Middle frontal gyrus (tissue), 1 donor: ENCODE results near the gene GSTT2.

Experiments used
- DNase-seq: peaks from one replicate; pipeline ENCODE4 v3.0.0-alpha.2; 2015; ENCODE audit warnings: low spot score; ENCODE audit errors: extremely low spot score

Gene GSTT2

DNA sequence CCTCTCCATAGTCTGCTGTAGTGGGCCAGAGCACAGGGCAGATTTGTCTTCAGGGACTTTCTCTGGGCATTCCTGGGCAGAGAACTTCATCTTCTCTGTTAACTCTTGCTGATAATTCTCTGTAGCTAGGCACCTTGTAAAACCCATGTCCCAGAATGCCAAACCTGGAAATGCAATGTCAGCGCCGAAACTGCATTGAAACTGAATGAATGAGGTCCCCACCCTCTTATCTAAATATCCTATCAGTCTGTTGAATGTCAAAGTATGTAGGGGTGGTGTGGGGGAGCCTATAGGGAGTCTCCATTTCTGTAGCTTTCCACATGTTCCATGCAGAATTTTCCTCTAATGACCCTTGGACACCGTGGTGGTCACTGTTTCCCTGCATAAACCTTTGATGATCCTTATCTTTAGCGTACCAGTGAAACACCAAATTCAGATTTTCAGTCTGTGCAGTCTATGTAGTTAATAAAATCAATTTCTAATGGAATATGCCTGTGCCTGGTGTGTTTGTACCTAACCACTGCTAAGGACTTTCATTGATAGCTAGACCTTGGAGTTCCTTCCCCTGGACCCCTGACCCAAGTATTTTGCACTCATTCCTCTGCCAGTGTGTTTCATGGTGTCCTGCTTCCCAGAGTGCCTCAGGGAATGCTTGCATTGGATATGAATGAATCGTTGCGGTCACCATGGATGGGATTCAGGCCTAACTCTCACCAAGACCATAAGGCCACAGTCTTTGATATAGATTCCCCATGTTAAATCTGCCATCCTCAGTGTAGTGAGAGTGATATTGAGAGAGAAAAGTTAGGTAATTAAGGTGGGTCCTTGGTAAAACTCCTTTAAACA, 28.7 kb downstream of the GSTT2 start:
- no peak for DNase-seq

DNA sequence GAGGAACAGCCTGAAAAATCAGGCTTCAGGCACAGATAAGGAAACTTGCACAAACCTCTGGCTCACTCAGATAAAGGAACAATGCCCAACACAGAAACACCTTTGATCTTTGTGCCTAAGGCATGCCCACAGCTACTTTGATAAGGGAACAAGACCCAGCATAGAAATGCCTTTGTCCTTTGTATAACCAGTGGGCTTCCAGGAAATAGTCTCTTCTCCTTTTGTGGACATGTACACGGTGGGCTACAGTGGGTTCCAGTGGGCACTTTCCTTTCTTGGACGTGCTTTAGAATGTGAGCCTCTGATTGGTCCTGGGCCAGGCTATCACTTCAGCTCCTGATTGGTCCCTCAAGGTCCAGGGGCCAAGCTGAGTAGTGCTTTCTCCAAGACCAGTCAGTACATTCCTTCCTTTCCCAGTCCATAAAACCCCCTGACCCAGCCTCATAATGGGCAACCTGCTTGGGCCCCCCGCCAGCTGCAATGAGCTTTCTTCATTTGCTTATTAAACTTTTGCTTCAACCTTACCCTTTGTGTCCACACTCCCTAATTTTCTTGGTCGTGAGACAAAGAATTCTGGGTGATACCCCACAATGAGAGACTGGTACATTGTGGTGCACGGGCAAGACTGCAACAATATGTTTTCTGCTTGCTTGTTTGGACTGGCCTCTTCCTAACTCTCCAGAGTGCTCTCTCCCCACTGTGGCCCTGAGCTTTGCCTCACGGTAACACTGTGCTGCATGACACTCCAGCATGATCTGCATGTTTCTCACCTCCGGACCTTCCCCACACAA, 29.5 kb downstream of the GSTT2 start:
- no peak for DNase-seq

DNA sequence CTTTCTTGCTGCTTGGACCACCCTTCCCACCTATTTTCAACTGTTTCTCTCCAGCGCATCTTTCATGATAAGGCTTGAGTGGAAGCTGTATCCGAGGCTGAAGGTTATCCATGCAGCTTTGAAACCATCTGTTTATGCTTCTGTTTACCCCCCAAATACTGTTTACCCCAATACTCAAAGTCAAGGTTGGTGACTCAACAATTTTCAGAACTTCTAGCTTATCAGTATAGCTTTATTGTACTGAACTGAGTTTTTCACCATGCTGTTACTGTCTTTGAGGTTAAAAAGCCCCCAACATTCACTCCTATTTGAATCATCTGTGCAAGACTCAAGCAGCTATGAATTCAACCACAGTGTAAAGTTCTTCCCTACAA, 30.1 kb downstream of the GSTT2 start:
- no peak for DNase-seq

DNA sequence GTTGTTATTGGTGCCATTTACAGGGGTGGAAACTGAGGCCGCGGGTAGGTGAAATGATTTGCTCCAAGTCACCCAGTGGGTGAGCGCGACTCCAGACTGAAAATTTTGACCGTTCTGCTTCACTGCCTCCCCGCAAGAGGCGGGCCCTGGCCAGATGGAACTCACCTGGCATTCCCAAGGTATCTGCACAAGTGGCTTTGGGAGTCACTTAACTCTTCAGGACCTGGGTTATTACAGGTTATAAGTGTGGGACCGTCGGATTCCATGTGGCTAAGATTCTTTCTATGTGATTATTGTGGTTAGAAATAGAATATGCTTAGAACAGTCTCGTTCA, 31.8 kb downstream of the GSTT2 start:
- no peak for DNase-seq

DNA sequence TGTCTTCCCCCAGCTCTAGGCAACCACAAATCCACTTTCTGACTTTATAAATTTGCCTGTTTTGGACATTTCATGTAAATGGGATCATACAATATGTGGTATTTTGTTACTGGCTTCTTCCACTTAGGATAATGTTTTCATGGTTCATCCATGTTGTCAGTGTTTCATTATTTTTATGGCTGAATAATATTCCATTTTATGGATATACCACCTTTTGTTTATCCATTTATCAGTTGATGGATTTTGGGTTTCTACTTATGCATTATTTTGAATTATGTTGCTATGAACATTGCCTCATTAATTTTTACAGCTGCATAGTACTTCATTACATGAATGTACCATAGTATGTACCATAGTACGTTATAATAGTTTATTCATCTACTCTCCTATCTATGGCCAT, 36.2 kb downstream of the GSTT2 start:
- DNase-seq = no peak

DNA sequence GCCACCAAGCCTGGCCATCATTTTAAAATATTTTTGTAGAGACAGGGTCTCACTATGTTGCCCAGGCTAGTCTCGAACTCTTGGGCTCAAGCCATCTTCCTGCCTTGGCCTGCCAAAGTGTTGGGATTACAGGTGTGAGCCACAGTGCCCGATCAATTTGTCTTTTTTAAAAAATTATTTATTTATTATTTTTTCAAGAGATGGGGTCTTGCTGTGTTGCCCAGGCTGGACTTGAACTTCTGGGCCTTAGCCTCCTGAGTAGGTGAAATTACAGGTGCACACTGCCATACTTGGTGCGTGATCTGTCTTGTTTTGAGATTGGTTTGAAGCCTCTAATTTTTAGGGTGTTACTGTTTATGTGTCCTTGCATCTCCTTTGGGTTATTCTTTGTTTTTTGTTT, 41.4 kb downstream of the GSTT2 start:
- no peak for DNase-seq

DNA sequence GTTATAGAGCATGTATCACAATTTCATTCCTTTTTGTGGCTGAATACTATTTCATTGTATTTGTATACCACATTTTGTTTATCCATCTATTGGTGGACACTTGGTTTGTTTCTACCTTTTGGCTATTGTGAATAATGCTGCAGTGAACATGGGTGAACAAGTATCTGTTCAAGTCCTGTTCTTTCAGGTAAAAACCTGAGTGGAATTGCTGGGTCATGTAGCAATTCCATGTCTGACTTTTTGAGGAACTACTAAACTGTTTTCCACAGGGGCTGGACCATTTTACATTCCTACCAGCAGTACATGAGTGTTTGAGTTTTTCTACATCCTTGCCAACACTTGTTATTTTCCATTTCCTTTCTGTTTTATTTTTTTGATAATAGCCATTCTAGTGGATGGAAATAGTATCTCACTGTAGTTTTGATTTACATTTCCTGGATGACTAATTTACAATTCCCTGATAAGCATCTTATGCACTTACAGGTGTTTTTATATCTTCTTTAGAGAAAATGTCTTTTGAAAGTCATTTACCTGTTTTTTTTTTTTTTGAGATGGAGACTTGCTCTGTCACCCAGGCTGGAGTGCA, 43.4 kb downstream of the GSTT2 start:
- DNase-seq = no peak

DNA sequence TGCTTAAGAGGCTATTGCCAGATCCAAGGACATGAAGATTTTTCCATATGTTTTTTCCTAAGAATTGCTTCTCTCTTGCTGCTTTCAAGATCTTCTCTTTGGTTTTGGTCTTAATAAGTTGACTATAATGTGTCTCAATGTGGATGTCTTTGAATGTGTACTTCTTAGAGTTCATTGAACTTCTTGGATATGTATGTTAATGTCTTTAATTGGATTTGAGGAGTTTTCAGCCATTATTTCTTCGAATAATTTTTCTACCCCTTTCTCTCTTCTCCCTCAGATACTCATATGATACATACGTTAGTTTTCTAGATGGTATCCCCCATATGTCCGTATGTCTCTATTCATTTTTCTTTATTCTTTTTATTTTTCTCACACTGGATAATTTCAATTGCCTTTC, 44.4 kb downstream of the GSTT2 start:
- no peak for DNase-seq

DNA sequence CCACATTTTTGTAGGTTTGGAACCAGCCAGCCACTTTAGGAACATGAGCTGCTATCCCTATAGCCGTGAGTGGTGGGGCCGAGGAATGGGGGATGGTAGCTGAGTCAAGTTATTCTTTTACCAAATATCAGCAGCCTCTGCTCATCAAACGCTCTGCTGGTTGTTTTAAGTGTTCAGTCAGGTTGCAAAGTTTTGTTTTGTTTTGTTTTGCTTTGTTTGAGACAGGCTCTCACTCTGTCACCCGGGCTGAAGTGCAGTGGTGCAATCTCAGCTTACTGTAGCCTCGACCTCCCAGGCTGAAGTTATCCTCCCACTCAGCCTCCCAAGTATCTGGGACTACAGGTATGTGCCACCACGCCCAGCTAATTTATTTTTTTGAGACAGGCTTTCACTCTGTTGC, 45.5 kb downstream of the GSTT2 start:
- DNase-seq = no peak

DNA sequence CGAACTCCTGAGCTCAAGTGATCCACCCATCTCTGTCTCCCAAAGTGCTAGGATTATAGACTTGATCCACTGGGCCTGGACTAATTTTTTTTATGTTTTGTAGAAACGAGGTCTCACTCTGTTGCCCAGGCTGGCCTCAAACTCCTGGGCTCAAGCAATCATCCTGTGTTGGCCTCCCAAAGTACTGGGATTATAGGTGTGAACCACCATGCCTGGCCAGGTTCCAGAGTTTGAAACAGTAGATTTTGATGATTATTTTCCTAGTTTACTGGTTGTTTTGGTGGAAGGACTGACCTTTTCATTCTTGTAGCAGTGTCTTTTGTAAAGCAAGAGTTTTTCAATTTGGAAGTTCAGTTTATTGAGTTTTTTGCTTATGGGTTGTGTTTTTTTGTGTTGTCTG, 46.1 kb downstream of the GSTT2 start:
- no peak for DNase-seq

DNA sequence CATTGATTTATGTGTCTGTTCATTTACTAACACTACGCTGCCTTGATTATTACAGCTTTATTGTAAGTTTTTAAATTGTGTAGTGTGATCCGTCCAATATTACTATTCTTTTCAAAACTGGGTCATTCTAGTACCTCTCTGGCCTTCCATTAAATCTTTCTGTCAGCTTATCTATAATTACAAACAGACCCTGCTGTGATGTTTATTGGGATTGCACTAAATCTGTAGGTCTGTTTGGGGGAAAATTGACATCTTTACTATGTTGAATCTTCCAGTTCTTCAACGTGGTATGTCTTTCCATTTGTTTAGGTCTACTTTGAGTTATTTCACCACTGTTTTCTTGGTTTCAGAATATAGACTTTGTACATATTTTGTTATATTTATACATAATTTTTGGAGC, 46.8 kb downstream of the GSTT2 start:
- no peak for DNase-seq

DNA sequence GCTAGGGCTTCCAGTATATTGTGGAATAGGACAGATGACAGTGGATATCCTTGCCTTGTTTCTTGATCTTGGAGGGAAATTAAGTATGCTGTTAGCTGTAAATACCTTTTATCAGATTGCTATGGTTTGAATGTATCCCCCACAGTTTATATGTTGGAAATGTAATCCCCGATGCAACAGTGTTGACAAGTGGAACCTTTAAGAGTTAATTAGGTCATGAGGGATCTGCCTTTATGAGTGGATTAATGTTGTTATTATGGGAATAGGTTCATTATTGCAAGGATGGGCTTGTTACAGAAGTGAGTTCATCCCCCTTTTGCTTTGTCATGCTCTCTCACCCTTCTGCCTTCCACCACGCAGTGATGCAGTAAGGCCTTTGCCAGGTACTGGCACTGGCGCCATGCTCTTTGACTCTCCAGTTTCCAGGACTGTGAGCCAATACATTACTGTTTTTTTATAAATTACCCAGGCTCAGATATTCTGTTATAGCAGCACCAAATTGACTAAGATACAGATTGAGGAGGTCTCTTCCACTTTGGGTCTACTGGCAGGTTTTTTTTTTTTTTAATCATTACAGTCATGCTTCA, 47.5 kb downstream of the GSTT2 start:
- DNase-seq = no peak

DNA sequence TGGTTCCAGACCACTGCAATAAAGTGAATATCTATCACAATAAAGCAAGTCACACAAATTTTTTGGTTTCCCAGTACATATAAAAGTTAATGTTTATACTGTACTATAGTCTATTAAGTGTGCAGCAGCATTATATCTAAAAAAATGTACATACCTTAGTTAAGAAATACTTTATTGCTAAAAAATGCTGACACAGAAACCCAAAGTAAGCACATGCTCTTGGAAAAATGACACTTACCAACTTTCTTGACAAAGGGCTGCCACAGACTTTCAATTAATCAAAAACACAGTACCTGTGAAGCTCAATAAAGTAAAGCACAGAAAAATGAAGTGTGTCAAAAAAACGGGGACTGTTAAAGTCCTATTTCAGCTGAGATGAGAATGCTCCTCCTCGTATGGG, 48.1 kb downstream of the GSTT2 start:
- no peak for DNase-seq

DNA sequence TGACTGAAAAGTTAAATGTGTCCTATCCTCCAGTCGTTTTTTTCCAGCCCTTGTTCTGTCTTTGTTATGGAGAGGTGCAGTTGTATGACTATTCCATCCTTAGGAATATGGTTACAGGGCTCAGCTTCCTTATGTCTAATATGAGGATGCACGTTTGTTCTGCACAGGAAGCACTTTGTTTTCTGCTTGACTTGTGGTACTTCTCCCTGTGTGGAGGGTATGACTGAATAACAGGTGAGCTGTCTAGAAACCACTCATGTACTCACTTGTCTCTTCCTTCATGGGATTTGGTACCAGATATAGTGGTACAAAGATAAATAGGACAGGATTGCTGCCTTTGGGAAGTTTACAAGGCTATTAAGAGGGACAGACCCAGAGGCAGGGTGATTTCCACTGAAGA, 48.6 kb downstream of the GSTT2 start:
- no peak for DNase-seq

DNA sequence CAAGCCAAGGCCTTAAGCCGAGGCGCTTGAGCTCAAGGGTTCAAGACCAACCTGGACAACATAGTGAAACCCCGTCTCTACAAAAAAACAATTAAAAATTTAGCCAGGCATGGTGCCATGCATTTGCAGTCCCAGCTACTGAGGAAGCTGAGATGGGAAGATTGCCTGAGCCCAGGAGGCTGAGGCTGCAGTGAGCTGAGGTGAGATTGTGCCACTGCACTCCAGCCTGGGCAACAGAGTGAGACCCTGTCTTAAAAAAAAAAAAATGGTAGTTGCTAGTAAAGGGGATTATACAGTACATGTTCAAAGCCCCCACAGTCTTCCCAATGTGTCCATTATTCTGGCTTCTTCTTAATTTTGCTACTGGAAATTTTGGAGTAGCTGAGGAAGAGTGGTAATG, 49.4 kb downstream of the GSTT2 start:
- no peak for DNase-seq

DNA sequence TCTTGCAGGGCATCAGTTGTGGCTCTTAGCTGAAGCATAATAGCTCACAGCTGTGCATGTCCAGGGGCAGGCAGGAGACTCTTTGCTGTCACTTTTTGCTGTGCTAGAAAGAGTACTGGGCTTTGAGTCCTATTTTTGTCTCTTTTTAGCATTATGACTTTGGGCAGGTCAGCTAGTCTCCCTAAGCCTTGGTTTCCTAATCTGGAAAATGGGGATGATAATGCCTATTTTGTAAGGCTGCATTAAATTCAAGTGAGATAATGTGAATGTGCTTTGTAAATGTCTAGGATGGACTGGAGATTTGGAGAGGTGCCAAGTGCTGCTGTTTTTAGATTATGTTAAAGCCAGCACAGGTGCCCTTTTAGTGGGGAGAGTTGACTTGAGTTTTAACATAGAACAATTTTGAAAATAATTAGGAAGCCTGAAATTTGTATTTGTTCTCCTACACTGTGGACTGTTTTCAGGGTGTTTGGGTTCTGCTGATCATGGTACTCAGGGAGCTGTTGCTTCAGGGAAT, 50.3 kb downstream of the GSTT2 start:
- DNase-seq = no peak
